ENCODE data around the gene ADGRV1.

GRCh38 chr5:90542827-90543519 lies 15.6 kb upstream of the ADGRV1 start:
- TF ChIP-seq EP300 (IDR thresholded peaks at IDR 0.05) = no peak
- TF ChIP-seq, protein P1, sequence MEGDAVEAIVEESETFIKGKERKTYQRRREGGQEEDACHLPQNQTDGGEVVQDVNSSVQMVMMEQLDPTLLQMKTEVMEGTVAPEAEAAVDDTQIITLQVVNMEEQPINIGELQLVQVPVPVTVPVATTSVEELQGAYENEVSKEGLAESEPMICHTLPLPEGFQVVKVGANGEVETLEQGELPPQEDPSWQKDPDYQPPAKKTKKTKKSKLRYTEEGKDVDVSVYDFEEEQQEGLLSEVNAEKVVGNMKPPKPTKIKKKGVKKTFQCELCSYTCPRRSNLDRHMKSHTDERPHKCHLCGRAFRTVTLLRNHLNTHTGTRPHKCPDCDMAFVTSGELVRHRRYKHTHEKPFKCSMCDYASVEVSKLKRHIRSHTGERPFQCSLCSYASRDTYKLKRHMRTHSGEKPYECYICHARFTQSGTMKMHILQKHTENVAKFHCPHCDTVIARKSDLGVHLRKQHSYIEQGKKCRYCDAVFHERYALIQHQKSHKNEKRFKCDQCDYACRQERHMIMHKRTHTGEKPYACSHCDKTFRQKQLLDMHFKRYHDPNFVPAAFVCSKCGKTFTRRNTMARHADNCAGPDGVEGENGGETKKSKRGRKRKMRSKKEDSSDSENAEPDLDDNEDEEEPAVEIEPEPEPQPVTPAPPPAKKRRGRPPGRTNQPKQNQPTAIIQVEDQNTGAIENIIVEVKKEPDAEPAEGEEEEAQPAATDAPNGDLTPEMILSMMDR (IDR thresholded peaks at IDR 0.05) = no peak
